Upper lobe of right lung (tissue), 1 donor: ENCODE results near the gene CDK5R2. TPM values are rescaled to one million over a fixed set of nuclear protein-coding genes. Genes with fewer than 3 reads are reported as not detected.
A peak's percentile ranks its signal among the peaks of the same experiment; 100 is the strongest.

ENCODE experiments used
- ATAC-seq: fragments of 200-7000 bp; cut with Tn5 transposase; one replicate; pipeline ENCODE4 v1.9.1; 2020; ENCODE audit warnings: mild to moderate bottlenecking, moderate library complexity
- DNase-seq: peaks from one replicate; pipeline ENCODE4 v3.0.0-alpha.2; 2020
- H3K27ac ChIP-seq: fragments of 200-600 bp; one replicate; pipeline ENCODE4 v1.8.0; 2022
- H3K27me3 ChIP-seq: fragments of 200-600 bp; one replicate; pipeline ENCODE4 v1.8.0; 2022; ENCODE audit warnings: mild to moderate bottlenecking
- H3K36me3 ChIP-seq: fragments of 200-600 bp; one replicate; pipeline ENCODE4 v1.8.0; 2022
- H3K4me1 ChIP-seq: fragments of 200-600 bp; one replicate; pipeline ENCODE4 v1.8.0; 2022
- H3K4me3 ChIP-seq: fragments of 200-600 bp; one replicate; pipeline ENCODE4 v1.8.0; 2022; ENCODE audit warnings: mild to moderate bottlenecking
- H3K9me3 ChIP-seq: fragments of 200-600 bp; one replicate; pipeline ENCODE4 v1.8.0; 2022
- intact Hi-C: fragments of 100-400 bp; cut with DNase I; formaldehyde crosslinking; loops from one replicate; pipeline ENCODE4 v1.11.0; 2022
- total RNA-seq: library from RNA; stranded (reverse); fragmentation: NEBNext Ultra II Directional; extraction: Animal tissue kit (Norgen Biotek cat#: 25700); gene quantifications from one replicate; pipeline ENCODE4 v1.2.1, GENCODE V29; 2021
- TF ChIP-seq, protein P1 (sequence below): fragments of 200-600 bp; IDR thresholded peaks from one replicate; pipeline ENCODE4 v1.8.0; 2022; ENCODE audit warnings: antibody characterized with exemption
- donor health status: DM: no; HTN: yes; CAD: no; lungs with severe emphysema.

The CDK5R2 gene
- total RNA-seq, 1 donor from 2014 or later, result not detected

DNA sequence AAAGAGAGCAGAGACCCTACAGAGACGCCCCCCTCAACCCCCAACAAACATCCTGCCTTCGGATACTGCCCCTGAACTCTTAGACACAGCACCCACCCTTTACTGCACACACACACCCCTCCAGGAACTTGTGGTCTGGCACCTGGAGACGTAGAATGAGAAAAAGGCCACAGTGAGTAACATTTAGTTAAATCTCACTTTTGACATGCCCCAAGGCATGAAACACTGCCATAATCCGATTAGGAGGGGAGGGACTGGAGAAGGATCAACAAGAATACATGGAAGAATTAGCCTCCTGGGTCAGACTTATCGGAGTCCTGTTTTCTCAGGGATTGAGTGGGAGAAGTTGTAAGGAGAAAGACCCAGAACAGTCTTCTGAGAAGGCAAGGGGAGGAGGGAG, 4.1 kb downstream of the CDK5R2 start:
- DNase-seq, result no peak
- Histone ChIP-seq H3K4me3 (no peak overlapping the region), H3K27ac (no peak overlapping the region), H3K4me1 (peaks cover 3% of the 10 kb centered on the region), H3K36me3 (no peaks in the 10 kb centered on the region), H3K27me3 (peaks cover 84% of the 10 kb centered on the region), H3K9me3 (no peaks in the 10 kb centered on the region)
- no peak for ATAC-seq
- intact Hi-C loops, result no loop called here
- TF ChIP-seq, protein P1, sequence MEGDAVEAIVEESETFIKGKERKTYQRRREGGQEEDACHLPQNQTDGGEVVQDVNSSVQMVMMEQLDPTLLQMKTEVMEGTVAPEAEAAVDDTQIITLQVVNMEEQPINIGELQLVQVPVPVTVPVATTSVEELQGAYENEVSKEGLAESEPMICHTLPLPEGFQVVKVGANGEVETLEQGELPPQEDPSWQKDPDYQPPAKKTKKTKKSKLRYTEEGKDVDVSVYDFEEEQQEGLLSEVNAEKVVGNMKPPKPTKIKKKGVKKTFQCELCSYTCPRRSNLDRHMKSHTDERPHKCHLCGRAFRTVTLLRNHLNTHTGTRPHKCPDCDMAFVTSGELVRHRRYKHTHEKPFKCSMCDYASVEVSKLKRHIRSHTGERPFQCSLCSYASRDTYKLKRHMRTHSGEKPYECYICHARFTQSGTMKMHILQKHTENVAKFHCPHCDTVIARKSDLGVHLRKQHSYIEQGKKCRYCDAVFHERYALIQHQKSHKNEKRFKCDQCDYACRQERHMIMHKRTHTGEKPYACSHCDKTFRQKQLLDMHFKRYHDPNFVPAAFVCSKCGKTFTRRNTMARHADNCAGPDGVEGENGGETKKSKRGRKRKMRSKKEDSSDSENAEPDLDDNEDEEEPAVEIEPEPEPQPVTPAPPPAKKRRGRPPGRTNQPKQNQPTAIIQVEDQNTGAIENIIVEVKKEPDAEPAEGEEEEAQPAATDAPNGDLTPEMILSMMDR, result no peak

DNA sequence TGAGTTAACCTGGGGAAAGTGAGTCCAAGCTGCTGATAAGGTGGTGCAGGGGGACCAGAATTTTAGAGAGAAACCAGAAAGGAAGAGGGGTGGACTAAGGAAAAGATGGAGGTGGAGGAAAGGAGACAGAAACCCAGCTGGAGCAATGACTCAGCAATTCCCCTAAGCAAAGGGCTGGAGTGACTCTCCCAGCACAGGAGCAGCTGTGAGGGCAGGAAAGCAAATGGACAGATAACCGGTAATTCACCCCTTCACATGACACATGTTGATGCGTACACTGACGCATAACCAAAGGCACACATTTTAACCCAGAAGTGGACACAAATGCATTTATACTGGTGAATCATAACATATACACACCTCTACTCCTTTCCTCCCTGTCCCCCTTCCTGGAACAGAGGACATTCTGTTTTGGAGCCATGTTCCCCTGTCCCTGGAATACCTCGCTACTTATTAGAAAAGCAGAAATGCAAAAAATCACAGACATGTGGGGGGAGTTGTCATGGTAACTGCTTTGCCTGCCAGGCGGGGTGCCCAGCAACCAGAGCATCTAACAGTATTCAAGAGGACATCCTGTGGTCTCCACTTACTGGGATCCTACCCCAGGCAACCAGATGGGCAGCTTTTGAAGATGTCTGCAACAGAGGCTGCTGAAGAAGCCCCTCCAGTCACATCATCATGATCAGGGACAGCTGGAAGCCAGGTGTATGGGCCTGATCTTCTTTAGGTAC, 4.7 kb downstream of the CDK5R2 start:
- TF ChIP-seq, protein P1, result no peak
- DNase-seq (no peak), ATAC-seq (no peak)
- peaks cover 3% of the 10 kb centered on the region for H3K4me1 ChIP-seq
- no peaks in the 10 kb centered on the region for H3K9me3 ChIP-seq
- intact Hi-C loops, result no loop called here
- H3K36me3 ChIP-seq, result no peaks in the 10 kb centered on the region
- no peak overlapping the region for H3K27ac ChIP-seq
- no peak overlapping the region for H3K4me3 ChIP-seq
- peaks cover 78% of the 10 kb centered on the region for H3K27me3 ChIP-seq

GRCh38 chr2:218970894-218971293, 11.4 kb downstream of the CDK5R2 start:
- no peaks in the 10 kb centered on the region for H3K9me3 ChIP-seq
- DNase-seq (no peak), ATAC-seq (no peak)
- H3K4me1 ChIP-seq, result no peaks in the 10 kb centered on the region
- H3K36me3 ChIP-seq, result no peaks in the 10 kb centered on the region
- intact Hi-C loops, result no loop called here
- TF ChIP-seq, protein P1, result no peak
- H3K27me3 ChIP-seq, result peaks cover 60% of the 10 kb centered on the region
- no peak overlapping the region for H3K4me3 ChIP-seq
- H3K27ac ChIP-seq, result no peak overlapping the region

- peaks cover 5% of the 10 kb centered on the region for H3K4me1 ChIP-seq
- H3K27ac ChIP-seq, result no peak overlapping the region
- no peak for DNase-seq
- ATAC-seq, result no peak
- TF ChIP-seq, protein P1, result no peak
- no peaks in the 10 kb centered on the region for H3K9me3 ChIP-seq
- no peak overlapping the region for H3K4me3 ChIP-seq
- intact Hi-C loops, result no loop called here
- no peaks in the 10 kb centered on the region for H3K36me3 ChIP-seq
- peaks cover 83% of the 10 kb centered on the region for H3K27me3 ChIP-seq
Measured at GRCh38 chr2:218975060-218975777, 15.8 kb downstream of the CDK5R2 start.

- Histone ChIP-seq H3K27ac (no peak overlapping the region), H3K27me3 (peaks cover 96% of the 10 kb centered on the region), H3K36me3 (no peaks in the 10 kb centered on the region), H3K9me3 (no peaks in the 10 kb centered on the region), H3K4me1 (peaks cover 42% of the 10 kb centered on the region), H3K4me3 (peak overlapping the region; percentile 14)
- DNase-seq (peak; percentile 92), ATAC-seq (peak; percentile 93)
- TF ChIP-seq, protein P1, result peak; percentile 94
- intact Hi-C loops, result no loop called here
Measured at GRCh38 chr2:218979846-218980734, 20.6 kb downstream of the CDK5R2 start.
